Subcutaneous abdominal adipose tissue (tissue), 5 donors: Measurements from ENCODE around the gene TRPM8.

Experiments used
- H3K27ac ChIP-seq: one replicate; pipeline ENCODE4 v1.7.0; 2013; ENCODE audit warnings: low read depth, mild to moderate bottlenecking, inconsistent platforms, low read length, moderate library complexity
- H3K27me3 ChIP-seq, 5 donors: one replicate each; pipeline ENCODE4 v1.7.0; 2013; ENCODE audit warnings: low read length in 5 of 5, inconsistent platforms in 1 of 5; ENCODE audit not compliant: control insufficient read depth in 5 of 5, insufficient read depth in 4 of 5
- H3K36me3 ChIP-seq, 5 donors: one replicate each; pipeline ENCODE4 v1.7.0; 2013; ENCODE audit warnings: low read length in 5 of 5; ENCODE audit not compliant: control insufficient read depth in 5 of 5, insufficient read depth in 5 of 5
- H3K4me1 ChIP-seq, 5 donors: one replicate each; pipeline ENCODE4 v1.7.0; 2013; ENCODE audit warnings: low read length in 5 of 5, mild to moderate bottlenecking in 3 of 5, moderate library complexity in 1 of 5; ENCODE audit not compliant: control insufficient read depth in 5 of 5, insufficient read depth in 5 of 5
- H3K4me3 ChIP-seq, 5 donors: one replicate each; pipeline ENCODE4 v1.7.0; 2013; ENCODE audit warnings: low read length in 5 of 5, low read depth in 1 of 5
- H3K9ac ChIP-seq, 5 donors: one replicate each; pipeline ENCODE4 v1.7.0; 2013; ENCODE audit warnings: low read length in 5 of 5, mild to moderate bottlenecking in 4 of 5, moderate library complexity in 3 of 5
- H3K9me3 ChIP-seq, 5 donors: one replicate each; pipeline ENCODE4 v1.7.0; 2013; ENCODE audit warnings: low read length in 5 of 5; ENCODE audit not compliant: control insufficient read depth in 5 of 5
- donor health status: healthy.
- donor health status: healthy.
- donor health status: healthy.
- donor health status: healthy.
- donor health status: healthy.

Gene TRPM8

GRCh38 chr2:233980955-233981561 lies 63.9 kb downstream of the TRPM8 start:
- no peak overlapping the region for H3K9ac ChIP-seq
- H3K9me3 ChIP-seq, result no peaks in the 10 kb centered on the region
- no peak overlapping the region for H3K27ac ChIP-seq
- peaks cover 0 to 15% (median 10%) of the 10 kb centered on the region in 5 donors for H3K27me3 ChIP-seq
- no peaks in the 10 kb centered on the region for H3K36me3 ChIP-seq
- no peak overlapping the region for H3K4me3 ChIP-seq
- no peaks in the 10 kb centered on the region for H3K4me1 ChIP-seq

- Histone ChIP-seq H3K4me3 (no peak overlapping the region), H3K9ac (no peak overlapping the region), H3K27ac (no peak overlapping the region)
Observed at GRCh38 chr2:233981574-233982420, 64.6 kb downstream of the TRPM8 start.

DNA sequence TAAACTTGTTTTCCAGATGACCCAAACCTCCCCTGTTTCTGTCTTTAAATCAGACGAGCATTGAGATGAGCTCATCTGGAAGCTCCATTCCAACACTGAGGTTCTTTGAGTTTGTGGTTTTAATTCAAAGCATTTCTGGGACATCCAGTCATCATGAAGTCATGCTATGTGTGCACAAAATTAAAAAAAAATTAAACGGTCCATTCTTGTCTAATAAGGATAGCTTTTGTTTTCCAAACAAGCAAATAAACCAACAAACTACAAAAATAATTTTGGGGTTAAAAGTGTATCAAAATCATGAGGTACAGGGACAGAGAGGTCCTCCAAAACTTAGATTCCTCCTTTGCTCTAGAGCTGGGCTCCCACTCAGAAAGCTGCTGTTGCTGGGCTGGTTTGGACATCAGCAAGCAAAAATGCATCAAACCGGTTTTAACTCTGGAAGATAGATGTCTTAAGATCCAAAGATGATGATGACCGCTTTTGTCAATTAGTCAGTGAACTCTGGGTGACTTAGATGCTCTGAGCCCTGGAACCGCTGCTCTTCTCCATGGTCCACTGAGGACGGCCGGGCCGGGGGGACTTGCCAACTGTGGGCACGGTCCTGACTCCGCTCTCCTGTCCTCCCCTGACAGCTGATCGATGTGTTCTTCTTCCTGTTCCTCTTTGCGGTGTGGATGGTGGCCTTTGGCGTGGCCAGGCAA lies 65.4 kb downstream of the TRPM8 start:
- H3K4me1 ChIP-seq, result no peaks in the 10 kb centered on the region
- H3K4me3 ChIP-seq, result no peak overlapping the region
- H3K27me3 ChIP-seq, result peaks cover 0 to 9% (median 7%) of the 10 kb centered on the region in 5 donors
- H3K9me3 ChIP-seq, result no peaks in the 10 kb centered on the region
- H3K9ac ChIP-seq, result no peak overlapping the region
- no peak overlapping the region for H3K27ac ChIP-seq
- no peaks in the 10 kb centered on the region for H3K36me3 ChIP-seq

More at GRCh38 chr2:233981574-233982420, 64.6 kb downstream of the TRPM8 start:
- H3K4me1 ChIP-seq, result no peaks in the 10 kb centered on the region
- H3K9me3 ChIP-seq, result no peaks in the 10 kb centered on the region
- H3K27me3 ChIP-seq, result peaks cover 0 to 12% (median 9%) of the 10 kb centered on the region in 5 donors
- H3K36me3 ChIP-seq, result no peaks in the 10 kb centered on the region

DNA sequence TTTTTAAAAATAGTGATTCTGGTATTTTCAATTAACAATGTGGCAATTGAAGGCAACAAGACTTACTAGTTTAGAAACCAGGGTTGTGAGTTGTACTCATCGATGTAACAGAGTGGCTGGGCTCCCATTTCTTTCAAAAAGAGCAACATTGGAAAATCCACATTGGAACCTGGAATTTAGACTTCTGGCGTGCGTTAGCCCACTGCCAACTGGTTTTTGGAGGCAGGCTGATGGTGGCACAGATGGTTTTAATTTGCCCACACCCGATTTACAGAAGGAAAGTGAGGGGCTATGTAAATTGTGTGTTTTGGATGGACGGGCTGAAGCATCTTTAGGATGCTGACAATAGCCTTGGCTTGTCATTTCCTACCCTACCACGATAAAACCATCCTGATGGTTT lies 66.3 kb downstream of the TRPM8 start:
- H3K27me3 ChIP-seq, result peaks cover 0 to 9% (median 7%) of the 10 kb centered on the region in 5 donors
- H3K27ac ChIP-seq, result no peak overlapping the region
- H3K36me3 ChIP-seq, result no peaks in the 10 kb centered on the region
- no peaks in the 10 kb centered on the region for H3K9me3 ChIP-seq
- no peak overlapping the region for H3K9ac ChIP-seq
- H3K4me1 ChIP-seq, result no peaks in the 10 kb centered on the region
- H3K4me3 ChIP-seq, result no peak overlapping the region

DNA sequence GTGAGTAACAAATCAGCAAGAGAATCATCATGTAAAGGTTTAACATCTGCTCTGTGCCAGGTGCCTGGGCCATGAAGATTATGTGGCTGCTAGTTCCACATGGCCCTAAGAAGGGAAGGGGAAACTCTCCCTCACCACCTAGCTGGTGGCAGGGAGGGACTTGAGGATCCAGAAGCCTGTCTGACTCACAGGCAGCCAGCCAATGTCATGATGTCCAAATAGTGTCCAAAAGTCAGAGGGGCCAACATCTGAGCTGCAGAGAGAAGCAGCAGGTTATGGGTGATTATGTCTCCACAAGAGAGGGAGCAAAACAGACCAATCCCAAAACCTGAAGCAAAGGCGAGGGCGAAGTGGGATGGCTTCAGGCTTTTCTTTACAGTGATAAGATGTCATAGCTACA lies 71.4 kb downstream of the TRPM8 start:
- no peaks in the 10 kb centered on the region for H3K9me3 ChIP-seq
- no peak overlapping the region for H3K27ac ChIP-seq
- no peak overlapping the region for H3K4me3 ChIP-seq
- H3K4me1 ChIP-seq, result no peaks in the 10 kb centered on the region
- no peak overlapping the region for H3K9ac ChIP-seq
- no peaks in the 10 kb centered on the region for H3K36me3 ChIP-seq
- H3K27me3 ChIP-seq, result peaks cover 0 to 13% (median 10%) of the 10 kb centered on the region in 5 donors

DNA sequence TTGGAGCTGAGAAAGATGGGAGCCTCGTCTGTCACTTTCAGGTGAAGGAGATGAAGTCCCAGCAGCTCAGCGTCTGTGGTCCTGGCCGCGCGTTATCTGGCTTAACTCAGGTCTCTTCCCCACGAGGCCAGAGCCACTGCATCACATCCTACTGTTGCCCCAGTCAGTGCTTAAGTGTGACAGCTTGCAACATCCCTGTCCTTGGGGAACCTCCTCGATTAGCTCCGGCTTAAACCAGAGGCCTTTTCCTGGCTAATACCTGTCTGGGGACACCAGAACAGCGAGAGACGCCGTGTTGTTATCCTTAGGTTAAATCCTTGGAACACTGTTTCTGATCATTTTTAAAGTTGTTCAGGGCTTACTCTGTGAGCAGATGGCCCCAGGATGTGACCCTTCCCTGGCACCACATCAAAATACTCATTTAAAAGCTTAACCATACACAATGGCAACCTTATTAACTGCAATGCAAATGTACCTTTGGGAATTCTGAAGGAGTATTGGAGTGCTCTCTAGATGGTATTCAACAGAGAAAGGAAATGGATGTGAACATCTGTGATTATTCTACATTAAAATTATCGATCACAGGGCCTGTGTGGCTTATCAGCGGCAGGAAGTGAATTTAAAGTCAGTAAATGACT lies 72.2 kb downstream of the TRPM8 start:
- peaks cover 0 to 13% (median 10%) of the 10 kb centered on the region in 5 donors for H3K27me3 ChIP-seq
- H3K4me3 ChIP-seq, result no peak overlapping the region
- H3K9me3 ChIP-seq, result no peaks in the 10 kb centered on the region
- no peak overlapping the region for H3K9ac ChIP-seq
- H3K4me1 ChIP-seq, result no peaks in the 10 kb centered on the region
- no peak overlapping the region for H3K27ac ChIP-seq
- no peaks in the 10 kb centered on the region for H3K36me3 ChIP-seq

DNA sequence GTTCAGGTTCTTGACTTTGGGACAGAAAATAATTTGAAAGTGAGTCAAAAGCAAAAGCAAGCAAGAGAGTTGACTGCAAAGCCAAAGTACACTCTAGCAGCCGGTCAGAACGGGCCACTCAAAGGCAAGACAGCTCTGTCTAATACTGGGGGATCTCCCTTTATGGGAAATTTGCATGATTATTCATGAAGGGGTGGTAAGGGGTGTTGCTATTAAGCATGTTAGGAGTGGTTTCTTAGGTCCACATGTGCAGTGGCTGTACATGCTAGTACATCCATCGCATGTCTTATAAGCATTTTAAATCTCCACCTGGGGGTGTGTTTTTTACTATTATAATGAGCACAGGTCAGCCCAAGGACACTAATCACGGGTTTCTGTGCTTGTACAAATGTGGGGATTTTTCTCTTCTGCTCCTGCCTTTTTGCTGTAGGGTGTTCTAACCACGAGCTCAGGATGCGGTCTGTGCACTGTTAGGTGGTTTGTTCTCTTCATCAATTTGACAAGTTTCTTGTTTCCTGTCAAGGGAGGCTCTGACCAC lies 73.2 kb downstream of the TRPM8 start:
- H3K36me3 ChIP-seq, result no peaks in the 10 kb centered on the region
- H3K27me3 ChIP-seq, result peaks cover 0 to 13% (median 10%) of the 10 kb centered on the region in 5 donors
- H3K9me3 ChIP-seq, result no peaks in the 10 kb centered on the region
- no peak overlapping the region for H3K4me3 ChIP-seq
- no peak overlapping the region for H3K9ac ChIP-seq
- H3K4me1 ChIP-seq, result no peaks in the 10 kb centered on the region
- no peak overlapping the region for H3K27ac ChIP-seq

DNA sequence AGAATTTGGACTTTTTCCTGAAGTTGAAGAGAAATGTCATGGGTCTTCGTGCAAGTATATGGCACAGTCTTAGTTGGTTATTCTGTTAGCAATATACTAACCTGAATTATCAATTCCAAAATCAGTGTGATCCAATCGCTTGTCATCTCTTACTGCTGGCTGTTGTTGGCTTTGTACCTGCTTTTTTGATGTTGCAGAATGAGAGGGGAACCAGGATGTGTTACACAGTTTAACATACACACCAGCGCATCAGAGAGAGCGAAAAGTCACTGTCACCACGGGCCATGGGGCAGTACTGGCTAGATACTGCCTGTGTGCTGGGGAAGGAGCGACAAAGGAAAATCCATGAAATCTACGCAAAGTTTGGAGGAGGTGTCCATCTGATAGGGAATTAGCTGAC lies 74.0 kb downstream of the TRPM8 start:
- no peak overlapping the region for H3K4me3 ChIP-seq
- no peaks in the 10 kb centered on the region for H3K36me3 ChIP-seq
- H3K9me3 ChIP-seq, result no peaks in the 10 kb centered on the region
- H3K9ac ChIP-seq, result no peak overlapping the region
- H3K27me3 ChIP-seq, result peaks cover 0 to 12% (median 10%) of the 10 kb centered on the region in 5 donors
- no peak overlapping the region for H3K27ac ChIP-seq
- H3K4me1 ChIP-seq, result peaks cover 0 to 2% (median 1%) of the 10 kb centered on the region in 5 donors

GRCh38 chr2:233992513-233993217 lies 75.5 kb downstream of the TRPM8 start:
- Histone ChIP-seq H3K9ac (no peak overlapping the region), H3K4me1 (peaks cover 0 to 6% (median 4%) of the 10 kb centered on the region in 5 donors), H3K27ac (no peak overlapping the region), H3K9me3 (no peaks in the 10 kb centered on the region), H3K27me3 (peaks cover 0 to 17% (median 10%) of the 10 kb centered on the region in 5 donors), H3K36me3 (no peaks in the 10 kb centered on the region), H3K4me3 (no peak overlapping the region)
